ENCODE measurements around the gene OBSCN.

The OBSCN gene

DNA sequence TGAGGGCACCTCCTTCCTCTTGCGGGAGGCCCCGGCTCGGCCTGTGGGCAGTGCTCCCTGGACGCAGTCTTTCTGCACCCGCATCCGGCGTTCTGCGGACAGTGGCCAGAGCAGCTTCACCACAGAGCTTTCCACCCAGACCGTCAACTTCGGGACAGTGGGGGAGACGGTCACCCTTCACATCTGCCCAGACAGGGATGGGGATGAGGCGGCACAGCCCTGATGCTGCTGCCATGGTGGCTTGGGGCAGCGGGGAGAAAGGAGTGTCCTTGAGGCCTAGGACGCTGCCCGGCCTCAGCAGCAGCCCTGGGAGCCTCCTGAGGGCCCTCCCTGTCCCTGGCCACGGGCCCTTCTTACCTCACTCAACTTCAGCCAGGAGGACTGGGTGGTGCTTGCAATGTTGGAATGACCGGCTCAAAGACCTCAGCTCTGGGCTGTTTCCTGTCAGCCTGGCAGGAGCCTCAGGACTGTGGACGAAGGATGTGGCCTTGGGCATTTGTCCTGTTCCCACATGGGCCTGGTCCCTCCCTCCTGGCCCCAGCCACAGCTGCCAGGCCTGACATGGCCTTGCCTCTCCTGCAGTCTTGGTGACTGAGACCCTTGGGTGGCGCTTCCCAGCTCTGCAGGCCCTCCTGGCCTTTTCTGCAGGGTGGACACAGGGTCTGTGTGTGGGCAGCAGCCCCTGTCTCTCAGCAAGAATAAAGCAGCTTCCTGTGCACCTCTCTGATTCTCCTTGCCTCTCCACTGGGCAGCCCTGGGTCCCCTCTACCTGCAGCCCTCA is 152.9 kb downstream of the OBSCN start:
- H3K4me1 ChIP-seq (ENCODE audit: control insufficient read depth in 2 of 2, insufficient read depth in 2 of 2, low read length in 2 of 2), result no peaks in the 10 kb centered on the region
- no peak overlapping the region for H3K9ac ChIP-seq (ENCODE audit: low read depth in 1 of 2, low read length in 2 of 2)
- H3K4me3 ChIP-seq (ENCODE audit: low read length in 2 of 2), result no peak overlapping the region
- H3K9me3 ChIP-seq (ENCODE audit: control insufficient read depth in 2 of 2, low read length in 2 of 2), result no peaks in the 10 kb centered on the region
- no peaks in the 10 kb centered on the region for H3K36me3 ChIP-seq (ENCODE audit: control insufficient read depth in 2 of 2, insufficient read depth in 2 of 2, low read length in 2 of 2)
- no peak overlapping the region for H3K27ac ChIP-seq (ENCODE audit: low read depth in 2 of 2, low read length in 2 of 2)
- H3K27me3 ChIP-seq (ENCODE audit: control insufficient read depth in 2 of 2, insufficient read depth in 2 of 2, low read length in 2 of 2), result no peaks in the 10 kb centered on the region

- Histone ChIP-seq H3K9me3 (ENCODE audit: control insufficient read depth in 2 of 2, low read length in 2 of 2) (no peaks in the 10 kb centered on the region), H3K9ac (ENCODE audit: low read depth in 1 of 2, low read length in 2 of 2) (no peak overlapping the region), H3K27ac (ENCODE audit: low read depth in 2 of 2, low read length in 2 of 2) (no peak overlapping the region), H3K4me3 (ENCODE audit: low read length in 2 of 2) (no peak overlapping the region), H3K27me3 (ENCODE audit: control insufficient read depth in 2 of 2, insufficient read depth in 2 of 2, low read length in 2 of 2) (no peaks in the 10 kb centered on the region), H3K4me1 (ENCODE audit: control insufficient read depth in 2 of 2, insufficient read depth in 2 of 2, low read length in 2 of 2) (no peaks in the 10 kb centered on the region), H3K36me3 (ENCODE audit: control insufficient read depth in 2 of 2, insufficient read depth in 2 of 2, low read length in 2 of 2) (no peaks in the 10 kb centered on the region)
These were observed 153.7 kb downstream of the OBSCN start for GRCh38 chr1:228361314-228362140.

- no peaks in the 10 kb centered on the region for H3K27me3 ChIP-seq (ENCODE audit: control insufficient read depth in 2 of 2, insufficient read depth in 2 of 2, low read length in 2 of 2)
- H3K4me3 ChIP-seq (ENCODE audit: low read length in 2 of 2), result no peak overlapping the region
- H3K27ac ChIP-seq (ENCODE audit: low read depth in 2 of 2, low read length in 2 of 2), result no peak overlapping the region
These were observed 154.5 kb downstream of the OBSCN start for GRCh38 chr1:228362141-228362883.

GRCh38 chr1:228362884-228363450 is 155.1 kb downstream of the OBSCN start:
- Histone ChIP-seq H3K9ac (ENCODE audit: low read depth in 1 of 2, low read length in 2 of 2) (no peak overlapping the region), H3K4me1 (ENCODE audit: control insufficient read depth in 2 of 2, insufficient read depth in 2 of 2, low read length in 2 of 2) (no peaks in the 10 kb centered on the region)

More at GRCh38 chr1:228362141-228362883, 154.5 kb downstream of the OBSCN start:
- Histone ChIP-seq H3K4me1 (ENCODE audit: control insufficient read depth in 2 of 2, insufficient read depth in 2 of 2, low read length in 2 of 2) (no peaks in the 10 kb centered on the region), H3K36me3 (ENCODE audit: control insufficient read depth in 2 of 2, insufficient read depth in 2 of 2, low read length in 2 of 2) (no peaks in the 10 kb centered on the region), H3K9me3 (ENCODE audit: control insufficient read depth in 2 of 2, low read length in 2 of 2) (no peaks in the 10 kb centered on the region), H3K9ac (ENCODE audit: low read depth in 1 of 2, low read length in 2 of 2) (no peak overlapping the region)

DNA sequence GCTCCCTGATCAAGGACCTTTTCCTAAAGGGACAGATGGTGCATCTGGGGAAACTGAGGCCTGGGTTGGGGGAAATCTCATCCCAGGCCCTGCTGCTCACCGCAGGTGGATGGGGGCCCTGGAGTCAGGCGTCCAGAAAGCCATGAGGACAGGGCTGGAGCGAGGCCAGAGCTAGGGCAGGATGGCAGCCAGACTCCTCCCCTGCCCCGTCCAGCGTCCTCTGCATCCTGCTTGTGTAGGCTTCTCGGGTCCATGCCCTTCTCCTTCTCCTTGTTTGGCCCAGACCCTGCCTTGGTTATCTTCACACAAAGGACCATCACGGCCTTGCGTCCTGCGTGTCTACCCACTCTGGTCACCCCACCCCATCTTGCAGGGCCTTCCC is 155.8 kb downstream of the OBSCN start:
- no peaks in the 10 kb centered on the region for H3K4me1 ChIP-seq (ENCODE audit: control insufficient read depth in 2 of 2, insufficient read depth in 2 of 2, low read length in 2 of 2)
- no peak overlapping the region for H3K9ac ChIP-seq (ENCODE audit: low read depth in 1 of 2, low read length in 2 of 2)
- H3K27ac ChIP-seq (ENCODE audit: low read depth in 2 of 2, low read length in 2 of 2), result no peak overlapping the region
- H3K4me3 ChIP-seq (ENCODE audit: low read length in 2 of 2), result no peak overlapping the region
- H3K36me3 ChIP-seq (ENCODE audit: control insufficient read depth in 2 of 2, insufficient read depth in 2 of 2, low read length in 2 of 2), result no peaks in the 10 kb centered on the region
- H3K27me3 ChIP-seq (ENCODE audit: control insufficient read depth in 2 of 2, insufficient read depth in 2 of 2, low read length in 2 of 2), result no peaks in the 10 kb centered on the region
- no peaks in the 10 kb centered on the region for H3K9me3 ChIP-seq (ENCODE audit: control insufficient read depth in 2 of 2, low read length in 2 of 2)

More at GRCh38 chr1:228362884-228363450, 155.1 kb downstream of the OBSCN start:
- H3K36me3 ChIP-seq (ENCODE audit: control insufficient read depth in 2 of 2, insufficient read depth in 2 of 2, low read length in 2 of 2), result no peaks in the 10 kb centered on the region
- H3K9me3 ChIP-seq (ENCODE audit: control insufficient read depth in 2 of 2, low read length in 2 of 2), result no peaks in the 10 kb centered on the region
- H3K4me3 ChIP-seq (ENCODE audit: low read length in 2 of 2), result no peak overlapping the region
- H3K27me3 ChIP-seq (ENCODE audit: control insufficient read depth in 2 of 2, insufficient read depth in 2 of 2, low read length in 2 of 2), result no peaks in the 10 kb centered on the region
- H3K27ac ChIP-seq (ENCODE audit: low read depth in 2 of 2, low read length in 2 of 2), result no peak overlapping the region

- H3K4me3 ChIP-seq (ENCODE audit: low read length in 2 of 2), result no peak overlapping the region
- no peaks in the 10 kb centered on the region for H3K27me3 ChIP-seq (ENCODE audit: control insufficient read depth in 2 of 2, insufficient read depth in 2 of 2, low read length in 2 of 2)
- H3K4me1 ChIP-seq (ENCODE audit: control insufficient read depth in 2 of 2, insufficient read depth in 2 of 2, low read length in 2 of 2), result no peaks in the 10 kb centered on the region
- no peak overlapping the region for H3K9ac ChIP-seq (ENCODE audit: low read depth in 1 of 2, low read length in 2 of 2)
- H3K9me3 ChIP-seq (ENCODE audit: control insufficient read depth in 2 of 2, low read length in 2 of 2), result no peaks in the 10 kb centered on the region
- no peaks in the 10 kb centered on the region for H3K36me3 ChIP-seq (ENCODE audit: control insufficient read depth in 2 of 2, insufficient read depth in 2 of 2, low read length in 2 of 2)
- no peak overlapping the region for H3K27ac ChIP-seq (ENCODE audit: low read depth in 2 of 2, low read length in 2 of 2)
These were observed 156.3 kb downstream of the OBSCN start for GRCh38 chr1:228364068-228364705.

- H3K9me3 ChIP-seq (ENCODE audit: control insufficient read depth in 2 of 2, low read length in 2 of 2), result no peaks in the 10 kb centered on the region
- H3K36me3 ChIP-seq (ENCODE audit: control insufficient read depth in 2 of 2, insufficient read depth in 2 of 2, low read length in 2 of 2), result no peaks in the 10 kb centered on the region
- no peak overlapping the region for H3K4me3 ChIP-seq (ENCODE audit: low read length in 2 of 2)
- peaks cover 0 to 4% of the 10 kb centered on the region in 2 donors for H3K27me3 ChIP-seq (ENCODE audit: control insufficient read depth in 2 of 2, insufficient read depth in 2 of 2, low read length in 2 of 2)
- no peaks in the 10 kb centered on the region for H3K4me1 ChIP-seq (ENCODE audit: control insufficient read depth in 2 of 2, insufficient read depth in 2 of 2, low read length in 2 of 2)
- H3K27ac ChIP-seq (ENCODE audit: low read depth in 2 of 2, low read length in 2 of 2), result no peak overlapping the region
- no peak overlapping the region for H3K9ac ChIP-seq (ENCODE audit: low read depth in 1 of 2, low read length in 2 of 2)
These were observed 156.9 kb downstream of the OBSCN start for GRCh38 chr1:228364706-228365213.

DNA sequence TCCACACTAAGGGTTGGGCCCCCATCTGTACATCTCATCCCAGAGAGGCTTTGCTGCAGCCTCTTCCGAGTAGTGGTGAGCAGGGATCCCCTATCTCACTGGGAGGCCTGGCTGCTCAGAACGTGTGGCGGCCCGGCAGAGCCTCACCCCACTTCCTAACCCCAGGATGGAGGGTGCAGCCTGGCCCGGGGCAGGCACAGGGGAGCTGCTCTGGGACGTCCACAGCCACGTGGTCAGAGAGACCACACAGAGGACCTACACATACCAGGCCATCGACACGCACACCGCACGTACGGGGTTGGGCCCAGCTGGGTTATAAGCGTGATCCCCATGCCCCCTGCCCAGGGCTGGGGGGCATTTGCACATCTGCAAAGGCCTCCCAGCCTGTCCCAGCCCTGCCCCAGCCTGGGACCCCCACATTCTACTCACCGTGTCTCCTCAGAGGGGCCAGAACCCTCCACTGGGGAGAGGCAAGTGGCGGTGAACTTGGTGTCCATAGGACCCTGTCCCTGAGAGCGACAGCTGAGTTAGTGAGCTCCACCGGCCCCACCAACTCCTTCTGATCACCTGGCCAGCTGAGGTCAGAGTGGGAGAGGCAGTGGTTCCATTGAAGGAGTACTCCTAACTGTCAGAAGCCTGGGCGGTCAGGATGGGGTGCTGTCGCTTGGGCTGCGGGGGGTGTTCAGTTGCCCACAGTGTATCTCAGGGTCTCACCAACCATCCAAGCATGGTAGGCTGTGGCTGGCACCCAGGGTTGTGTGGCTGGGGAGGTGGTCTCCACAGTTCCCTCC is 157.6 kb downstream of the OBSCN start:
- Histone ChIP-seq H3K27me3 (ENCODE audit: control insufficient read depth in 2 of 2, insufficient read depth in 2 of 2, low read length in 2 of 2) (peaks cover 4 to 6% of the 10 kb centered on the region in 2 donors), H3K36me3 (ENCODE audit: control insufficient read depth in 2 of 2, insufficient read depth in 2 of 2, low read length in 2 of 2) (no peaks in the 10 kb centered on the region)

More for the DNA sequence above, 157.6 kb downstream of the OBSCN start:
- Histone ChIP-seq H3K9me3 (ENCODE audit: control insufficient read depth in 2 of 2, low read length in 2 of 2) (no peaks in the 10 kb centered on the region), H3K9ac (ENCODE audit: low read depth in 1 of 2, low read length in 2 of 2) (no peak overlapping the region), H3K4me3 (ENCODE audit: low read length in 2 of 2) (no peak overlapping the region), H3K27ac (ENCODE audit: low read depth in 2 of 2, low read length in 2 of 2) (no peak overlapping the region), H3K4me1 (ENCODE audit: control insufficient read depth in 2 of 2, insufficient read depth in 2 of 2, low read length in 2 of 2) (no peaks in the 10 kb centered on the region)

Measured in mucosa of rectum (tissue), 2 donors.